GM12878 (cell line): ENCODE data around the gene SEC24A.
"Not testable (repeated sequence)": the region's sequence is repeated elsewhere in the genome, so short reads cannot be mapped to it uniquely, and the experiment has no call there.

Experiments used
- ESRRA ChIP-seq: IDR thresholded peaks from 2 replicates; pipeline ENCODE4 v1.6.1; 2012; ENCODE audit warnings: mild to moderate bottlenecking, low read length, improper control_type of control experiment
- KDM1A ChIP-seq: fragments of 200-600 bp; sonication (generic); IDR thresholded peaks from 2 replicates; pipeline ENCODE4 v1.6.1; 2016; ENCODE audit warnings: borderline replicate concordance
- ZZZ3 ChIP-seq: IDR thresholded peaks from 2 replicates; pipeline ENCODE4 v1.6.1; 2011; ENCODE audit warnings: low read depth; ENCODE audit not compliant: control insufficient read depth, insufficient read length

DNA sequence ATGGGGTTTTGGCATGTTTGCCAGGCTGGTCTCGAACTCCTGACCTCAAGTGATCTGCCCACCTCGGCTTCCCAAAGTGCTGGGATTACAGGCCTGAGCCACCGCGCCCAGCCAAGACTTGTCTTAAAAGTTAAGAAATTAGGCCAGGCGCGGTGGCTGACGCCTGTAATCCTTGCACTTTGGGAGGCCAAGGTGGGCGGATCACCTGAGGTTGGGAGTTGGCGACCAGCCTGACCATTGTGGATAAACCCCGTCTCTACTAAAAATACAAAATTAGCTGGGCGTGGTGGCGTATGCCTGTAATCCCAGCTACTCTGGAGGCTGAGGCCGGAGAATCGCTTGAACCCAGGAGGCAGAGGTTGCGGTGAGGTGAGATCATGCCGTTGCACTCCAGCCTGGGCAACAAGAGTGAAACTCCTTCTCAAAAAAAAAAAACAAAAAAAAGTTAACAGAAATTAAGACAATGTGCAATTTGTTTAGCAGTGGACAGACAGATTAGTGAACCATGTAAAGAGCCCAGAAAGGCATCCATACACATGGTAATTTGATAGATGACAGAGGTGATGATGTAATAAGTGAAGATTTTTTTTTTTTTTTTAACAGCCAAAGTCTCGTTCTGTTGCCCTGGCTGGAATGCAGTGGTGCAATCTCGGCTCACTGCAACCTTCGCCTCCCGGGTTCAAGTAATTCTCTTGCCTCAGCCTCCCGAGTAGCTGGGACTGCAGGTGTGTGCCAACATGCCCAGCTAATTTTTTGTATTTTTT, 119.1 kb downstream of the SEC24A start:
- TF ChIP-seq ESRRA, KDM1A, ZZZ3: not testable (repeated sequence)
